GM06990 (cell line): Measurements from ENCODE around the gene PITX2.

Experiments used
- DNase-seq: peaks from one replicate; pipeline ENCODE4 v3.0.0-alpha.2; 2011; ENCODE audit not compliant: insufficient read length; ENCODE audit errors: extremely low read depth
- H3K27me3 ChIP-seq: replicated peaks from 2 replicates; pipeline ENCODE4 v1.6.0; 2011; ENCODE audit warnings: low read length; ENCODE audit not compliant: control insufficient read depth, insufficient read depth
- H3K36me3 ChIP-seq: 2 replicates; pipeline ENCODE4 v1.5.1; 2011; ENCODE audit warnings: low read length; ENCODE audit not compliant: control insufficient read depth, insufficient read depth
- H3K4me3 ChIP-seq: replicated peaks from 2 replicates; pipeline ENCODE4 v1.5.1; 2011; ENCODE audit warnings: low read depth, mild to moderate bottlenecking, control low read depth, low read length
- CTCF ChIP-seq: IDR thresholded peaks from 2 replicates; pipeline ENCODE4 v1.5.1; 2011; ENCODE audit warnings: low read length, control low read depth, mild to moderate bottlenecking, inconsistent platforms; ENCODE audit not compliant: insufficient read depth, poor library complexity, severe bottlenecking

PITX2 gene

GRCh38 chr4:110666030-110666429, 43.2 kb upstream of the PITX2 start:
- no peak for DNase-seq
- Histone ChIP-seq H3K36me3 (no peaks in the 10 kb centered on the region), H3K4me3 (no peak overlapping the region), H3K27me3 (no peaks in the 10 kb centered on the region)
- TF ChIP-seq CTCF, result no peak

- no peaks in the 10 kb centered on the region for H3K36me3 ChIP-seq
These were observed 41.0 kb upstream of the PITX2 start for GRCh38 chr4:110663738-110664444.

GRCh38 chr4:110663206-110663605, 40.3 kb upstream of the PITX2 start:
- Histone ChIP-seq H3K36me3 (no peaks in the 10 kb centered on the region), H3K27me3 (no peaks in the 10 kb centered on the region), H3K4me3 (no peak overlapping the region)
- no peak for TF ChIP-seq CTCF
- no peak for DNase-seq

More at GRCh38 chr4:110663738-110664444, 41.0 kb upstream of the PITX2 start:
- TF ChIP-seq CTCF, result no peak
- no peaks in the 10 kb centered on the region for H3K27me3 ChIP-seq
- DNase-seq, result no peak
- no peak overlapping the region for H3K4me3 ChIP-seq

- Histone ChIP-seq H3K4me3 (no peak overlapping the region), H3K27me3 (no peaks in the 10 kb centered on the region), H3K36me3 (no peaks in the 10 kb centered on the region)
- DNase-seq, result no peak
- no peak for TF ChIP-seq CTCF
These were observed 37.9 kb upstream of the PITX2 start for GRCh38 chr4:110660755-110661154.

GRCh38 chr4:110654254-110654635, 31.4 kb upstream of the PITX2 start:
- TF ChIP-seq CTCF, result no peak
- Histone ChIP-seq H3K27me3 (no peaks in the 10 kb centered on the region), H3K4me3 (no peak overlapping the region), H3K36me3 (no peaks in the 10 kb centered on the region)
- DNase-seq, result no peak
